ENCODE data around the gene CNKSR2. TPM values are rescaled to one million over a fixed set of nuclear protein-coding genes. Genes with fewer than 3 reads are reported as not detected.
A peak's percentile ranks its signal among the peaks of the same experiment; 100 is the strongest.
"Not testable (repeated sequence)": the region's sequence is repeated elsewhere in the genome, so short reads cannot be mapped to it uniquely, and the experiment has no call there.

CNKSR2 gene
- total RNA-seq, 1 experiment from 2014 or later: 33.0 TPM

- Histone ChIP-seq H3K36me3 (no peaks in the 10 kb centered on the region), H3K9me3 (replicated peaks) (no peaks in the 10 kb centered on the region), H3K4me1 (peaks cover 18% of the 10 kb centered on the region), H3K27ac (no peak overlapping the region), H3K4me3 (no peak overlapping the region), H3K27me3 (no peaks in the 10 kb centered on the region)
- no peak for DNase-seq
These were observed 116.1 kb downstream of the CNKSR2 start for GRCh38 chrX:21490341-21490740.

GRCh38 chrX:21493226-21493830, 119.1 kb downstream of the CNKSR2 start:
- Histone ChIP-seq H3K27me3 (no peaks in the 10 kb centered on the region), H3K36me3 (no peaks in the 10 kb centered on the region), H3K4me1 (peaks cover 9% of the 10 kb centered on the region), H3K9me3 (replicated peaks) (no peaks in the 10 kb centered on the region), H3K27ac (no peak overlapping the region), H3K4me3 (no peak overlapping the region)
- DNase-seq: peak; percentile 19 to 52

- no peak for DNase-seq
- no peak overlapping the region for H3K4me3 ChIP-seq
- H3K36me3 ChIP-seq: no peaks in the 10 kb centered on the region
- peaks cover 7% of the 10 kb centered on the region; the same call in 1 of the 2 replicates for H3K4me1 ChIP-seq
- H3K27me3 ChIP-seq: no peaks in the 10 kb centered on the region
- no peak overlapping the region for H3K27ac ChIP-seq
- no peaks in the 10 kb centered on the region for H3K9me3 ChIP-seq (replicated peaks)
These were observed 129.4 kb downstream of the CNKSR2 start for GRCh38 chrX:21503593-21503992.

GRCh38 chrX:21509912-21510311, 135.7 kb downstream of the CNKSR2 start:
- peak in 1 of 2 experiments; percentile 11 for DNase-seq

GRCh38 chrX:21524008-21524407, 149.8 kb downstream of the CNKSR2 start:
- Histone ChIP-seq H3K27ac (no peak overlapping the region), H3K4me1 (peaks cover 5% of the 10 kb centered on the region), H3K9me3 (replicated peaks) (no peaks in the 10 kb centered on the region), H3K36me3 (no peaks in the 10 kb centered on the region), H3K27me3 (no peaks in the 10 kb centered on the region), H3K4me3 (no peak overlapping the region)
- no peak for DNase-seq

More at GRCh38 chrX:21509912-21510311, 135.7 kb downstream of the CNKSR2 start:
- peaks cover 16% of the 10 kb centered on the region for H3K4me1 ChIP-seq
- no peak overlapping the region for H3K4me3 ChIP-seq
- H3K27ac ChIP-seq: peak overlapping the region; percentile 31
- no peaks in the 10 kb centered on the region for H3K27me3 ChIP-seq
- H3K9me3 ChIP-seq (replicated peaks): no peaks in the 10 kb centered on the region
- H3K36me3 ChIP-seq: no peaks in the 10 kb centered on the region

- Histone ChIP-seq H3K27ac (no peak overlapping the region), H3K4me1 (peaks cover 5% of the 10 kb centered on the region)
- no peak for DNase-seq
These were observed 153.9 kb downstream of the CNKSR2 start for GRCh38 chrX:21528076-21528475.

GRCh38 chrX:21529771-21530170, 155.6 kb downstream of the CNKSR2 start:
- Histone ChIP-seq H3K27me3 (no peaks in the 10 kb centered on the region), H3K9me3 (replicated peaks) (no peaks in the 10 kb centered on the region), H3K36me3 (no peaks in the 10 kb centered on the region), H3K27ac (no peak overlapping the region), H3K4me1 (peaks cover 5% of the 10 kb centered on the region), H3K4me3 (no peak overlapping the region)
- DNase-seq: no peak

More at GRCh38 chrX:21528076-21528475, 153.9 kb downstream of the CNKSR2 start:
- Histone ChIP-seq H3K9me3 (replicated peaks) (no peaks in the 10 kb centered on the region), H3K27me3 (no peaks in the 10 kb centered on the region), H3K4me3 (no peak overlapping the region), H3K36me3 (no peaks in the 10 kb centered on the region)

- DNase-seq; H3K27ac ChIP-seq; H3K4me3 ChIP-seq; H3K27me3 ChIP-seq; H3K36me3 ChIP-seq; H3K4me1 ChIP-seq; H3K9me3 ChIP-seq (replicated peaks): not testable (repeated sequence)
These were observed 170.4 kb downstream of the CNKSR2 start for GRCh38 chrX:21544642-21545041.

GRCh38 chrX:21559417-21559816, 185.2 kb downstream of the CNKSR2 start:
- Histone ChIP-seq H3K36me3 (no peaks in the 10 kb centered on the region; the same call in 1 of the 2 replicates), H3K9me3 (replicated peaks) (no peaks in the 10 kb centered on the region), H3K27ac (no peak overlapping the region), H3K4me3 (no peak overlapping the region), H3K27me3 (no peaks in the 10 kb centered on the region), H3K4me1 (no peaks in the 10 kb centered on the region)
- no peak for DNase-seq

- H3K36me3 ChIP-seq: 0 out of 2 replicates have a peak, but pooled peaks cover 2% of the 10 kb centered on the region
- no peak for DNase-seq
- no peak overlapping the region for H3K27ac ChIP-seq
- H3K9me3 ChIP-seq (replicated peaks): no peaks in the 10 kb centered on the region
- H3K4me3 ChIP-seq: no peak overlapping the region
- H3K4me1 ChIP-seq: no peaks in the 10 kb centered on the region
- no peaks in the 10 kb centered on the region for H3K27me3 ChIP-seq
These were observed 190.8 kb downstream of the CNKSR2 start for GRCh38 chrX:21565025-21565424.

GRCh38 chrX:21574793-21575192, 200.6 kb downstream of the CNKSR2 start:
- H3K9me3 ChIP-seq (replicated peaks): no peaks in the 10 kb centered on the region
- no peak for DNase-seq
- no peaks in the 10 kb centered on the region for H3K4me1 ChIP-seq
- no peaks in the 10 kb centered on the region for H3K27me3 ChIP-seq
- no peak overlapping the region for H3K4me3 ChIP-seq
- no peaks in the 10 kb centered on the region for H3K36me3 ChIP-seq
- H3K27ac ChIP-seq: no peak overlapping the region

GRCh38 chrX:21581479-21581878, 207.3 kb downstream of the CNKSR2 start:
- no peak for DNase-seq
- Histone ChIP-seq H3K9me3 (replicated peaks) (no peaks in the 10 kb centered on the region), H3K4me1 (peaks cover 4% of the 10 kb centered on the region; the same call in 1 of the 2 replicates), H3K36me3 (no peaks in the 10 kb centered on the region), H3K27me3 (no peaks in the 10 kb centered on the region), H3K27ac (no peak overlapping the region), H3K4me3 (no peak overlapping the region)

- Histone ChIP-seq H3K4me3 (no peak overlapping the region), H3K36me3 (no peaks in the 10 kb centered on the region), H3K27me3 (no peaks in the 10 kb centered on the region), H3K4me1 (no peaks in the 10 kb centered on the region), H3K9me3 (replicated peaks) (no peaks in the 10 kb centered on the region; the same call in 1 of the 2 replicates), H3K27ac (no peak overlapping the region)
- DNase-seq: no peak
These were observed 211.8 kb downstream of the CNKSR2 start for GRCh38 chrX:21586001-21586400.

- H3K9me3 ChIP-seq (replicated peaks): peaks cover 2% of the 10 kb centered on the region; the same call in 1 of the 2 replicates
- H3K36me3 ChIP-seq: no peaks in the 10 kb centered on the region; the same call in 1 of the 2 replicates
- H3K27ac ChIP-seq: no peak overlapping the region
- H3K4me1 ChIP-seq: no peaks in the 10 kb centered on the region
- no peak overlapping the region for H3K4me3 ChIP-seq
- DNase-seq: no peak
- no peaks in the 10 kb centered on the region for H3K27me3 ChIP-seq
These were observed 216.0 kb downstream of the CNKSR2 start for GRCh38 chrX:21590012-21590776.

GRCh38 chrX:21606002-21606401, 231.8 kb downstream of the CNKSR2 start:
- no peaks in the 10 kb centered on the region for H3K9me3 ChIP-seq (replicated peaks)
- H3K4me1 ChIP-seq: no peaks in the 10 kb centered on the region
- H3K27me3 ChIP-seq: no peaks in the 10 kb centered on the region
- no peaks in the 10 kb centered on the region for H3K36me3 ChIP-seq
- no peak overlapping the region for H3K4me3 ChIP-seq
- DNase-seq: no peak
- H3K27ac ChIP-seq: no peak overlapping the region

Data from SJCRH30 (cell line).